ENCODE results near the gene UST. TPM values are rescaled to one million over a fixed set of nuclear protein-coding genes. Genes with fewer than 3 reads are reported as not detected.
"Not testable (repeated sequence)": the region's sequence is repeated elsewhere in the genome, so short reads cannot be mapped to it uniquely, and the experiment has no call there.

The UST gene
- total RNA-seq, 1 experiment from 2014 or later, result 6.1 TPM

- Histone ChIP-seq H3K9me2 (ENCODE audit: insufficient read depth) (no peaks in the 10 kb centered on the region), H3K79me2 (ENCODE audit: insufficient read depth, low read length) (no peaks in the 10 kb centered on the region), H3K4me1 (ENCODE audit: control insufficient read depth in 1 of 2, insufficient read depth in 2 of 2, low read length in 2 of 2) (peaks cover 0 to 8% of the 10 kb centered on the region in 2 experiments; a peak in 1 of 4 replicates), H3K9me3 (ENCODE audit: control insufficient read depth in 1 of 2, insufficient read depth in 1 of 2, low read depth in 1 of 2, low read length in 2 of 2) (no peaks in the 10 kb centered on the region), H3K36me3 (ENCODE audit: control insufficient read depth in 1 of 2, insufficient read depth in 2 of 2, low read length in 2 of 2) (no peaks in the 10 kb centered on the region), H4K20me1 (ENCODE audit: insufficient read depth) (no peaks in the 10 kb centered on the region), H3K27ac (ENCODE audit: low read depth, low read length) (no peak overlapping the region), H3K27me3 (ENCODE audit: insufficient read depth, low read length) (no peaks in the 10 kb centered on the region), H3K4me2 (ENCODE audit: low read length) (no peak overlapping the region), H3K4me3 (replicated peaks in 1 of 2; ENCODE audit: low read depth in 1 of 2, low read length in 2 of 2) (no peak overlapping the region), H2AFZ (ENCODE audit: low read depth, low read length, poor library complexity, severe bottlenecking) (no peak overlapping the region), H3K9ac (ENCODE audit: low read length) (no peak overlapping the region)
- TF ChIP-seq ATF3 (IDR thresholded peaks at IDR 0.05) (no peak), ZBTB33 (IDR thresholded peaks at IDR 0.05; ENCODE audit: extremely low read depth, insufficient replicate concordance, low read length) (no peak), JUND (IDR thresholded peaks at IDR 0.05) (no peak), SIN3A (IDR thresholded peaks at IDR 0.05; ENCODE audit: low read depth) (no peak), TCF7L2 (IDR thresholded peaks at IDR 0.05; ENCODE audit: borderline replicate concordance, extremely low read depth, insufficient read depth, insufficient read length) (no peak), EGR1 (IDR thresholded peaks at IDR 0.05; ENCODE audit: low read depth) (no peak), ZNF274 (IDR thresholded peaks at IDR 0.05; ENCODE audit: low read depth, low read length) (no peak), ZFX (IDR thresholded peaks at IDR 0.05) (no peak)
- ChIA-PET POLR2A (no interaction called here), CTCF (no interaction called here), RAD21 (ENCODE audit: low non-redundant PET in 1 of 2, low total read pairs in 2 of 2, uncharacterized antibody in 2 of 2, unreplicated experiment in 2 of 2) (no interaction called here)
- no peak for ATAC-seq
- intact Hi-C loops (cut with micrococcal nuclease), result no loop called here
- no peak for DNase-seq (ENCODE audit: low read depth, low spot score)
- BruUV-seq (replicated peaks), result no TSS peak
Observed at GRCh38 chr6:148878683-148879082, 131.9 kb downstream of the UST start.

- H3K79me2 ChIP-seq (ENCODE audit: insufficient read depth, low read length); DNase-seq (ENCODE audit: low read depth, low spot score); intact Hi-C loops (cut with micrococcal nuclease); H3K4me3 ChIP-seq (replicated peaks in 1 of 2; ENCODE audit: low read depth in 1 of 2, low read length in 2 of 2); H3K36me3 ChIP-seq (ENCODE audit: control insufficient read depth in 1 of 2, insufficient read depth in 2 of 2, low read length in 2 of 2); H3K27ac ChIP-seq (ENCODE audit: low read depth, low read length); H4K20me1 ChIP-seq (ENCODE audit: insufficient read depth); H3K9me2 ChIP-seq (ENCODE audit: insufficient read depth); POLR2A ChIA-PET; CTCF ChIA-PET; H3K4me2 ChIP-seq (ENCODE audit: low read length); H3K4me1 ChIP-seq (ENCODE audit: control insufficient read depth in 1 of 2, insufficient read depth in 2 of 2, low read length in 2 of 2); H2AFZ ChIP-seq (ENCODE audit: low read depth, low read length, poor library complexity, severe bottlenecking); ATAC-seq; BruUV-seq (replicated peaks); H3K27me3 ChIP-seq (ENCODE audit: insufficient read depth, low read length); RAD21 ChIA-PET (ENCODE audit: low non-redundant PET in 1 of 2, low total read pairs in 2 of 2, uncharacterized antibody in 2 of 2, unreplicated experiment in 2 of 2); H3K9ac ChIP-seq (ENCODE audit: low read length); H3K9me3 ChIP-seq (ENCODE audit: control insufficient read depth in 1 of 2, insufficient read depth in 1 of 2, low read depth in 1 of 2, low read length in 2 of 2): not testable (repeated sequence)
Observed at GRCh38 chr6:148880742-148881141, 133.9 kb downstream of the UST start.
